ENCODE results near the gene ADAM12.

ADAM12 gene

DNA sequence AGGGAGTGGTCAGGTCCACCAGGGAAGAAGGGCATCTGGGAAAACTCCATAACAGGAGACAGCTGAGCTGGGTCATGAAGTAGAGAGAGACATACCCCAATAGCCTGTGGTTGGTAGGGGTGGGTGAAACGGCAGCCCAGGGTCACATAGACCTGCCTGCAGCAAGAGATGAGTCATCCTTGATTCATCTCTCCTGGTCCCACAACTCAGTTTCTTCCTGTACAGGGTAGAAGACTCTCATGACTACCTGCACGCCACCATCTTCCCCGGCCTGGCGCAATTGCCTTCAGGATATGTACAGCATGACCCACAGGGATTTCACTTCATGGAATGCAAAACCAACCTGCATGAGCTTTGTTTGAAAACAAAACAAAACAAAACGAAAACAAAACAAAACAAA is 45.1 kb upstream of the ADAM12 start:
- Histone ChIP-seq H3K9ac (ENCODE audit: low read length) (no peak overlapping the region), H2AFZ (ENCODE audit: low read length) (no peak overlapping the region), H3K4me1 (ENCODE audit: low read length) (no peaks in the 10 kb centered on the region), H3K9me2 (replicated peaks; ENCODE audit: insufficient read depth, low read length) (no peaks in the 10 kb centered on the region), H3K9me3 (replicated peaks; ENCODE audit: insufficient read depth, low read length) (no peaks in the 10 kb centered on the region), H3K36me3 (replicated peaks; ENCODE audit: insufficient read depth, low read length) (no peaks in the 10 kb centered on the region), H3K79me2 (ENCODE audit: low read length) (no peaks in the 10 kb centered on the region), H4K20me1 (ENCODE audit: insufficient read depth, low read length) (no peaks in the 10 kb centered on the region), H3K4me2 (ENCODE audit: low read depth, low read length) (no peak overlapping the region), H3K27me3 (replicated peaks; ENCODE audit: insufficient read depth, low read length) (no peaks in the 10 kb centered on the region), H3K27ac (ENCODE audit: low read length) (no peak overlapping the region), H3F3A (ENCODE audit: insufficient read depth, low read length) (no peaks in the 10 kb centered on the region), H3K4me3 (ENCODE audit: low read length) (no peak overlapping the region)
- TF ChIP-seq, protein P1, sequence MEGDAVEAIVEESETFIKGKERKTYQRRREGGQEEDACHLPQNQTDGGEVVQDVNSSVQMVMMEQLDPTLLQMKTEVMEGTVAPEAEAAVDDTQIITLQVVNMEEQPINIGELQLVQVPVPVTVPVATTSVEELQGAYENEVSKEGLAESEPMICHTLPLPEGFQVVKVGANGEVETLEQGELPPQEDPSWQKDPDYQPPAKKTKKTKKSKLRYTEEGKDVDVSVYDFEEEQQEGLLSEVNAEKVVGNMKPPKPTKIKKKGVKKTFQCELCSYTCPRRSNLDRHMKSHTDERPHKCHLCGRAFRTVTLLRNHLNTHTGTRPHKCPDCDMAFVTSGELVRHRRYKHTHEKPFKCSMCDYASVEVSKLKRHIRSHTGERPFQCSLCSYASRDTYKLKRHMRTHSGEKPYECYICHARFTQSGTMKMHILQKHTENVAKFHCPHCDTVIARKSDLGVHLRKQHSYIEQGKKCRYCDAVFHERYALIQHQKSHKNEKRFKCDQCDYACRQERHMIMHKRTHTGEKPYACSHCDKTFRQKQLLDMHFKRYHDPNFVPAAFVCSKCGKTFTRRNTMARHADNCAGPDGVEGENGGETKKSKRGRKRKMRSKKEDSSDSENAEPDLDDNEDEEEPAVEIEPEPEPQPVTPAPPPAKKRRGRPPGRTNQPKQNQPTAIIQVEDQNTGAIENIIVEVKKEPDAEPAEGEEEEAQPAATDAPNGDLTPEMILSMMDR (IDR thresholded peaks at IDR 0.05; ENCODE audit: low read length), result no peak
- TF ChIP-seq EZH2phosphoT487 (IDR thresholded peaks at IDR 0.05; ENCODE audit: low read length) (no peak), EZH2 (optimal IDR thresholded peaks at IDR 0.05; ENCODE audit: low read depth, low read length) (no peak)
- DNase-seq, result no peak

DNA sequence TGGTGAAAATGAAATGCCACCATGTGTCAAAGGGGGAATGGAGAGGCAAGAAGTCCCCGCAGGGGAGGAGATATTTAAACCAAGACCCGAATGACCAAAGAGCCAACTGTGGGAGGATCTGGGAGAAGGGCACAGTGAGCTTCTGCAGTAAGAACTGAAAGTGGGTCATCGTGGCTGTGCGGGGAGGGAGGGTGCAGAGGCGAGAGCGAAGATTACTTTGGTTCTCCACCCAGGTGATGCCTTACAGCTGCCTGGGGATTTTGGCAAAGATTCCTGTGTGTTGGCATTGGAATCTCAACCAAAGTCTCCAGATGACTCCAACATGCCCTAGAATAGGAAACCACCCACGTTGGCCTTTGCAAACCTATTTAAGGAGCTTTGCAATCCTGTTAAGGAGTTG is 44.2 kb upstream of the ADAM12 start:
- Histone ChIP-seq H3K4me3 (ENCODE audit: low read length) (no peak overlapping the region), H3K4me1 (ENCODE audit: low read length) (no peaks in the 10 kb centered on the region), H3K9me3 (replicated peaks; ENCODE audit: insufficient read depth, low read length) (no peaks in the 10 kb centered on the region), H3F3A (ENCODE audit: insufficient read depth, low read length) (no peaks in the 10 kb centered on the region), H3K9me2 (replicated peaks; ENCODE audit: insufficient read depth, low read length) (no peaks in the 10 kb centered on the region), H3K79me2 (ENCODE audit: low read length) (no peaks in the 10 kb centered on the region), H3K27me3 (replicated peaks; ENCODE audit: insufficient read depth, low read length) (no peaks in the 10 kb centered on the region), H2AFZ (ENCODE audit: low read length) (no peak overlapping the region), H3K36me3 (replicated peaks; ENCODE audit: insufficient read depth, low read length) (no peaks in the 10 kb centered on the region), H4K20me1 (ENCODE audit: insufficient read depth, low read length) (no peaks in the 10 kb centered on the region), H3K27ac (ENCODE audit: low read length) (no peak overlapping the region), H3K9ac (ENCODE audit: low read length) (no peak overlapping the region), H3K4me2 (ENCODE audit: low read depth, low read length) (no peak overlapping the region)
- no peak for DNase-seq
- TF ChIP-seq, protein P1 (IDR thresholded peaks at IDR 0.05; ENCODE audit: low read length), result no peak
- TF ChIP-seq EZH2 (optimal IDR thresholded peaks at IDR 0.05; ENCODE audit: low read depth, low read length) (no peak), EZH2phosphoT487 (IDR thresholded peaks at IDR 0.05; ENCODE audit: low read length) (no peak)

DNA sequence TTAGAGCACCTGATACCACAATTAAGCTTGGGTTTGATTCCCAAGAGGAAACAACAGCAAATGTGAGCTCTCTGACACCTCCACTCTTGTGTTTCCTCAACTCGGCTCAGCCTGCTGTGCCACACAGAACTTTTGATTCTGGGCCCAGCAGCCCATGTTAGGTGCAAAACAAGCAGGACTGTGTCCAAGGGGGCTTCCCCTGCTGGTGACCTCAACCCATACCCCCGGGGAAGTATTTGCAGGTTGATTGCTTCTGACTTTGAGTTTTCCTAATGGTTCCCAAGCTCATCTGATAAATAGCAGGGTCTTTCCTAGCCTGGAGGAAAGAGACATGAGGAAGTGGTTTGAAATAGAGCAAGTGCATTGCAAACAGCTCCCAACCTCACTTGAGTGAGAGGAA is 43.5 kb upstream of the ADAM12 start:
- TF ChIP-seq, protein P1 (IDR thresholded peaks at IDR 0.05; ENCODE audit: low read length), result no peak
- TF ChIP-seq EZH2 (optimal IDR thresholded peaks at IDR 0.05; ENCODE audit: low read depth, low read length), result no peak
- Histone ChIP-seq H3K9me3 (replicated peaks; ENCODE audit: insufficient read depth, low read length) (no peaks in the 10 kb centered on the region), H3K4me1 (ENCODE audit: low read length) (no peaks in the 10 kb centered on the region), H3K4me2 (ENCODE audit: low read depth, low read length) (no peak overlapping the region), H3F3A (ENCODE audit: insufficient read depth, low read length) (no peaks in the 10 kb centered on the region), H4K20me1 (ENCODE audit: insufficient read depth, low read length) (no peaks in the 10 kb centered on the region), H3K4me3 (ENCODE audit: low read length) (no peak overlapping the region), H3K27me3 (replicated peaks; ENCODE audit: insufficient read depth, low read length) (no peaks in the 10 kb centered on the region), H2AFZ (ENCODE audit: low read length) (no peak overlapping the region), H3K9me2 (replicated peaks; ENCODE audit: insufficient read depth, low read length) (no peaks in the 10 kb centered on the region), H3K9ac (ENCODE audit: low read length) (no peak overlapping the region), H3K36me3 (replicated peaks; ENCODE audit: insufficient read depth, low read length) (no peaks in the 10 kb centered on the region), H3K79me2 (ENCODE audit: low read length) (no peaks in the 10 kb centered on the region), H3K27ac (ENCODE audit: low read length) (no peak overlapping the region)
- DNase-seq, result no peak
